GM20000 (cell line): ENCODE results near the gene PLP2.

Experiments
- DNase-seq: peaks from one replicate; pipeline ENCODE4 v3.0.0; 2012; ENCODE audit warnings: low spot score
- TF ChIP-seq, protein P1 (sequence below): IDR thresholded peaks from 2 replicates; pipeline ENCODE4 v1.5.1; 2012; ENCODE audit warnings: mild to moderate bottlenecking, control low read depth; ENCODE audit errors: extremely low read depth, missing control alignments

The PLP2 gene

DNA sequence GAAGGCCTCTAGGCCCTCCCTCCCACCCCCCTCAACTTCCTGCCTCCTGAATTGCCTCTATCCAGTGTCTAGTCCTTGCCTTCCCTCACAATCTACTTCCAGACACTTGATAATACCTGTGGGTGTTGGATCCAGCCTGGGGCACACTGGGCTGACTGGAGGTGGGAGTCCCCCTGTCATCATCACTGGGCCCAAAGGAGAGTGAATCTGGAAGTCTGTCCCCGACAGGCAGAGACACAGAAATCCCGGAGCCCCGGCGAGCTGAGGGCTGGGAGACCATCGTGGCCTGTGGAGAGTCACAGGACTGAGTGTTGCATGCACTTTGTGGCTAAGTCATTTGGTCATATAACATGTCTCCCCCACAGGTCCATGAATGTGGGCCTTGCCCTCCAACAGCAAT, 36.7 kb downstream of the PLP2 start:
- DNase-seq, result no peak
- TF ChIP-seq, protein P1, sequence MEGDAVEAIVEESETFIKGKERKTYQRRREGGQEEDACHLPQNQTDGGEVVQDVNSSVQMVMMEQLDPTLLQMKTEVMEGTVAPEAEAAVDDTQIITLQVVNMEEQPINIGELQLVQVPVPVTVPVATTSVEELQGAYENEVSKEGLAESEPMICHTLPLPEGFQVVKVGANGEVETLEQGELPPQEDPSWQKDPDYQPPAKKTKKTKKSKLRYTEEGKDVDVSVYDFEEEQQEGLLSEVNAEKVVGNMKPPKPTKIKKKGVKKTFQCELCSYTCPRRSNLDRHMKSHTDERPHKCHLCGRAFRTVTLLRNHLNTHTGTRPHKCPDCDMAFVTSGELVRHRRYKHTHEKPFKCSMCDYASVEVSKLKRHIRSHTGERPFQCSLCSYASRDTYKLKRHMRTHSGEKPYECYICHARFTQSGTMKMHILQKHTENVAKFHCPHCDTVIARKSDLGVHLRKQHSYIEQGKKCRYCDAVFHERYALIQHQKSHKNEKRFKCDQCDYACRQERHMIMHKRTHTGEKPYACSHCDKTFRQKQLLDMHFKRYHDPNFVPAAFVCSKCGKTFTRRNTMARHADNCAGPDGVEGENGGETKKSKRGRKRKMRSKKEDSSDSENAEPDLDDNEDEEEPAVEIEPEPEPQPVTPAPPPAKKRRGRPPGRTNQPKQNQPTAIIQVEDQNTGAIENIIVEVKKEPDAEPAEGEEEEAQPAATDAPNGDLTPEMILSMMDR, result no peak

DNA sequence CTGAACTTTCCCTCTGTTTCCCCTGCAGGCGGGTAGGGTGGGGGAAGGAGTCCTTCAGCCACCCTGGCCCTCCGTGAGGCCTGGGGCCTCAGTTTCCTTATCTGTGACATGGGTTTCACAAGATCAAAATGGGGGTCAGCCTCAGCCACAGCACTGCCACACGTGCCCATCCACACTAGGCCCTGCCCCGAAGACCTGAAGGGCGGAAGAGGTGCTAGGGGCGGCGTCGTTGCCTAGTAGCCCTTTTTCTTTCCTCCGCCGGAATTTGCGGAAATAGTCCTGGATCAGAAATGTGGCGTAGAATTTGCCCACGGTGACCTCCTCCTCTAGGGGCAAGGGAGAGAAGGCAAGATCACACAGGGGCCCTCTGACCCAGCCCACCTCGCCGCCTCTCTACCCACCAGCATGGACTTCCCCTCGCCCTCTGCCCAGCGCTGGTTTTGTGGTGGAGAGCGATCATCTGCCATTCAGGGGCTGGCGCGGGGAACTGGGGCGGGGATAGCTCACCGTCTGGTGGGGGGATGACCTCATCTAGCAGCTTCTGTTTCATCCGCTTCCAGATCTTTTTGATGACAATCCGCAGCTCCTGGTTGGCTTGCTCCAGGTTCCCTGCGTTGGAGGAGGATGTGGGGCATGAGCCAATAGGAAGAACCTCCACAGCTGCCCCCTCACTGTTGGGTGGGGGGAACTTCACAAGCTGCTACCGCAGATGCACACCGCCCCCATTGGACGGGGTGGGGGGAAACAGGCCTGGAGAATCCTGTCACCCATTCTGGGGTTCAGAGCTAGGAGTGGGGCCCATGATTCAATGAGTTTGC, 37.9 kb downstream of the PLP2 start:
- TF ChIP-seq, protein P1, result no peak
- DNase-seq, result no peak

DNA sequence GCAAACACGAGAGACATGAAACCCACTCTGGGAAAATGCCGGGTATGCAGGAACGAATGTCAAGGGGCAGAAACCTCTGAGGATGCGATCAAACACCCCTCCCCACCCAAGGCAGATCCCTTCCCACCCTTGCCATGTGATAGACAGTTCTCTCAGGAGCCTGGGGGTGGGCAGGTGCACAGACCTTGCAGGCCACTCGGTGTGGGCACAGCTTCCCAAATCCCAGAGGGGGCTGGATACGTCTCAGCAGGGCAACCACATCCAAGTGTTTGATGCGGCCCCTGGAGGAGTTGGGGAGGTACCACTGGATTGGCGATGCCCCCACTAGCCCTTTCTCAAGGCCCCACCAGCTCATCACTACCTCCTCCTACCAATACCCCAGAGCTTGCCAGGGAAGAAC, 38.7 kb downstream of the PLP2 start:
- TF ChIP-seq, protein P1, result no peak
- DNase-seq, result no peak

DNA sequence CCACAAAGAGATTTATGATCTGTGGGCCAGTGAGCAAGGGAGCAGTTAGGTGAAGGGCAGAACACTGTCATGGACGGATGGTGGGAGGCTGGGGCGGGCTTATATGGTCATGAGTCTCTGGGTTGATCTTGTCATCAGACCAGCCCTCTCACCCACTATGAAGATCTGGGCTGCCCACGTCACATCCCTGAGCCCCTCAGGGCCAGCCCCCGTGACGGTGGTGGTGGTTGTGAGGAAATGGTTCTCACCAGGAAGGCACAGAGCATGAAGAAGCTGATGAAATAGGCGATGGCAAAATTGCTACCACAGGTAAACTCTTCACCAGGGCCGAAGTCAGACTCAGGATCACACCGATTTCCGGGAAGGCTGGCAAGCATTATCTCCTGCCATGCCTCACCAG, 39.4 kb downstream of the PLP2 start:
- no peak for DNase-seq
- TF ChIP-seq, protein P1, result no peak

DNA sequence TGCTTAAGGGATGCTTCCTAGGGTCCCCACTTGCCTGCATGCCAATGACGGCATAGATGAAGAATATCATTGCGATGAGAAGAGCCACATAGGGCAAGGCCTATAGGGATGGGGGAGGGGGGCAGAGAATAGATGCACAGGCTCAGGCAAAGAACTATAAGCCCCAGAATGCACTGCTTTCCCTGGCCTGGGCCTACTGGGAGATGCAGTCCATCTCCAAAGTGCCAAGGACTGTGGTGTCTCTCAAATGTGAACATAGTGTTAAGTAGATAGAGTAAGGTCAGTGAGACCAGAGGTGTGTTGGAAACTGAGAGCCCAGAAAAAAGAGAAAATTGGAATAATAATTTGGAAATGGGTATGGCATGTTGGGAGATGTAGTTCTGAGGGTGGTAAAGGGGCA, 40.5 kb downstream of the PLP2 start:
- no peak for DNase-seq
- TF ChIP-seq, protein P1, result no peak

DNA sequence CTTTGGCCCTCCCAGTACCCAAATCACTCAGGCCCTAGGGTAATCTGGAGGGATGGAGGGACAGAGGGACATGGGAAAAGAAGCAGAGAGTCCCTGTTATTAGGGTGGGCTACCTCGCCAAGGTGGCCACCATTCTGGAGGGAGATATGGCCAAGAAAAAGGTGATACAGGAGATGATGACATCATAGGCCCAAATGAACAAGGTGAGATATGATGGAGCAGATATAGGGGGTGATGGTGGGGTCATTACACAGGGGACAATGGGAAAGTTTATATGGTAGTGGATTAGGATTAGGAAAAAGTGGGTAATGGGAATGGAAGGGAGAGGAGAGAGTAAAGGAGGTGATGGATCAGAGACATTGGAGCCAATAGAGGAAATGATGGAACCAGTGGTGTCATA, 41.2 kb downstream of the PLP2 start:
- no peak for DNase-seq
- TF ChIP-seq, protein P1, result no peak

DNA sequence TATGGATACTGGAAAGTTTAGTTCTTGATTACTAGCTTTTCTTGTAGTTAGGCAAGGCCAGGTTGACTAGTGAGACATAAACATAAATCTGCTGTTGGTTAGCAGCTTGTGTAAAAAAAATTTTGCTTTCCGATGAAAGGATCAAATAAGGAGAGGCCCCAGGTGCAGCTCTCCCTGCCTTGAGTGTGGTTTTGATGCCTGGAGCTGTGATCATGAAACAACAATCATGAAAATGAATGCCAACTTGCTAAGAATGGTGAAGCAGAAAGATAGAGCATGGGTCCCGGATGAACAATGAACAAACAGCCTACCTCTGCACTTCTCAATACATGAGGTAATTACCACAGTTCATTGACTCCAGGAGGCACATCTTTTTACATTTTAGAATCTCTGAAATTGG, 42.7 kb downstream of the PLP2 start:
- DNase-seq, result no peak
- TF ChIP-seq, protein P1, result no peak
